Left hindlimb (tissue), 1 donor: ENCODE results near the gene ARGLU1.

Source experiments
- DNase-seq: peaks from one replicate; pipeline ENCODE4 v3.0.0-alpha.2; 2018

The ARGLU1 gene

DNA sequence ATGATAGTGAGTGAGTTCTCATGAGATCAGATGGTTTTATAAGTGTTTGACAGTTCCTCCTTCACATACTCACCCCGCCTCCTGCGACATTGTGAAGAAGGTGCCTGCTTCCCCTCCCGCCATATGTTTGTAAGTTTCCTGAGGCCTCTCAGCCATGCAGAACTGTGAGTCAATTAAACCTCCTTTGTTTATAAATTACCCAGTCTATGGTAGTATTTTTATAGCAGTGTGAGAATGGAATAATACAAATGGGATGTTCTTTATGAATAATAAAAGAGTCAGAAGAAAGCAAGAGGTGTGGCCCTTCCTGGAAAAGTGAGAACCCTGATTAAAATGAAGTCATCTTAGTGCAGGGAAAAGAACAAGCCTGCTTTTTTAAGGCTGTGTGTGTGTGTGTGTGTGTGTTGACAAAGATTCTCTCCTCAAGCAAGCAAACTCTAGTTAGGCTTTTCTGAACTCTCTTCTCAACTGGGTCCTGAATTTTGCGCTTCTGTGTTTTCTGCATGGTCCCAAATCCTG is 18.8 kb upstream of the ARGLU1 start:
- no peak for DNase-seq

DNA sequence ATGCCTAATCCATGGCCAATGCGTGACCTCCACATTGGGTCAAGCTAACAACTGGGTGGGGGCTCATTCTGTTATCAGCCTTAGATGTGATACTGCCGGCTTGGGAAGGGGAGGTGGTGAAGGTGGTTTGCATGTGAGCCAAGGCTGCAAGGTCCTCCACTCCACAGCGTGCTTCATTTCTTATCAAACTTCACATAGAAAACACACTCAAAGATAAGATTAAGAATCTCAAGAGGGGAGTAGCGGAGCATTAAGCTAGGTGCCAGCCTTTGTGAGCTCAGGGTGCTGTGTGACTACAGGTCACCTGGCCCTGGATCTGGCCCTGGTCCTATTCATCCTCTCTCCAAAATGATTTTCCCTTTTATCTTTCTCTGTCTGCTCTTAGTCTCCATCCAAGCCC is 13.3 kb upstream of the ARGLU1 start:
- no peak for DNase-seq

DNA sequence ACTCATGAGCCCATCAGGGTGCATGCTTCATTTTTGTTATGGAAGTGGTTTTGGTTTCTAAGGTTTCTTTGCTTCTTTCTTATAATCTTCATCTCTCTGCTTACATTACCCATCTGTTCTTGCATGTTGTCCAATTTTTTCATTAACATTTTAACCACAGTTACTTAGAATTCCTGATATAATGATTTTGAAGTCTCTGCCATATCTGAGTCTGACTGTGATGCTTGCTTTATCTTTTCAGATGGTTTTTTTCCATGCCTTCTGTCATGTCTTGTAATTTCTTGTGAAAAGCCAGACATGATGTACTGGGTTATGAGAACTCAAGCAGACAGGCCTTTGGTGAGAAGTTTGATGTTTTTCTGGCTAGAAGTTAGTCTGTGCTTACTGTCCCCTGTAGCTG is 8.0 kb upstream of the ARGLU1 start:
- no peak for DNase-seq

DNA sequence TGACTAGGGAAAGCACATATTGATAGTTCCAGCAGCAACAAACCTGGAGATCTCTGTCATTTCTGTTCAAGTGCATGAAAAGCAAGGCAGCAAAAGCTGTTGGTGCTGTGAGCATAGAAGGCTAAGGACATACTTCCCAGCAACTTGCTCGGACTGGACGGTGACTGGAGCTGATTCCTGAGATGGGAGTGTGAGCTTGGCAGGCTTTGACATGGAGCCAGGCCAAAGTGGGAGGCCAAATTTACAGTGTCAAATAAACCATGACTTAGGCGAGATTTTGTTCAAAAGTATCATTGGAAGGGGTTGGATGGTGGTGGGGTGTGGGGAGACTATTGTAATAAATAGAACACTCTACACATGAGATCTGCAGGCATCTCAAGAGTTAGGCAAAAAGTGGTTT is 5.9 kb upstream of the ARGLU1 start:
- DNase-seq = no peak

DNA sequence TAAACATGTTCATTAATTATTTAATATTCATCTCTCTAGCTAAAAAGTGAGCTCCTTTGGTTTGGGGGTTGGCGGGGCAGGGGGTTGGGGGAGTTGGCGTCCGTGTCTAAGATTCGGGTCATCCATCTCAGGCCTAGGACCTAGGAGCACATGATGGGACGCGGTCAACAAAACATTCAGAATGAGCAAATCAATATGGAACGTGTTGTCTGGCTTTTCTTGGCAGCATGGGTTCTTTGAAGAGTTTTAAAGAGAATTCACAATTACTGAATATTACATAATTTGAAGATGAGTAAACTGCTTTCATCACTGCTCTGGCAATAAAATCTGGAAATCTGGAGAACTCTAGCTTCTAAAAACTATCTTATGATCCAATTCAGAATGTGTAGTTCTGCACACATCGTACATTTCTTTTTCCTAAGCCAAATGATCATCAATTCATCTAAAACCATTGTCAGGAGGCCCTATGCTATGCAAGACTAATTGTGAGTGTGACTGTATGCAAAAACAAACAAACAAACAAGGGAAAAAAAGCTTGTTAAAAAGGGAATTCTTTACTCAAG is 5.4 kb upstream of the ARGLU1 start:
- DNase-seq = no peak

DNA sequence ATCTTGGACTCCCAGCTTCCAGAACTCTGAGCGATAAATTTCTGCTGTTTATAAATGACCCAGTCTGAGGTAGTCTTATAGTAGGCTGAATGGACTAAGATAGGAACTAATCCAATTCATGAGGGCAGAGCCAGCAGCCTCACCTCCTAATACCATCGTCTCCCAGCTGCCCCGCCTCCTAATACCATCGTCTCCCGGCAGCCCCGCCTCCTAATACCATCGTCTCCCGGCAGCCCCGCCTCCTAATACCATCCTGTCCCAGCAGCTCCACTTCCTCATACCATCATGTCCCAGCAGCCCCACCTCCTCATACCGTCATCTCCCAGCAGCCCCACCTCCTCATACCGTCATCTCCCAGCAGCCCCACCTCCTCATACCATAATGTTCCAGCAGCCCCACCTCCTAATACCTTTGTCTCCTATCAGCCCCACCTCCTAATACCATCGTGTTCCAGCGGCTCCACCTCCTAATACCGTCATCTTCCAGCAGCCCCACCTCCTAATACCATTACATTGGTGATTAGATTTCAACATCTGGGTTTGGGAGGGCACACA is 2.4 kb upstream of the ARGLU1 start:
- DNase-seq = no peak

DNA sequence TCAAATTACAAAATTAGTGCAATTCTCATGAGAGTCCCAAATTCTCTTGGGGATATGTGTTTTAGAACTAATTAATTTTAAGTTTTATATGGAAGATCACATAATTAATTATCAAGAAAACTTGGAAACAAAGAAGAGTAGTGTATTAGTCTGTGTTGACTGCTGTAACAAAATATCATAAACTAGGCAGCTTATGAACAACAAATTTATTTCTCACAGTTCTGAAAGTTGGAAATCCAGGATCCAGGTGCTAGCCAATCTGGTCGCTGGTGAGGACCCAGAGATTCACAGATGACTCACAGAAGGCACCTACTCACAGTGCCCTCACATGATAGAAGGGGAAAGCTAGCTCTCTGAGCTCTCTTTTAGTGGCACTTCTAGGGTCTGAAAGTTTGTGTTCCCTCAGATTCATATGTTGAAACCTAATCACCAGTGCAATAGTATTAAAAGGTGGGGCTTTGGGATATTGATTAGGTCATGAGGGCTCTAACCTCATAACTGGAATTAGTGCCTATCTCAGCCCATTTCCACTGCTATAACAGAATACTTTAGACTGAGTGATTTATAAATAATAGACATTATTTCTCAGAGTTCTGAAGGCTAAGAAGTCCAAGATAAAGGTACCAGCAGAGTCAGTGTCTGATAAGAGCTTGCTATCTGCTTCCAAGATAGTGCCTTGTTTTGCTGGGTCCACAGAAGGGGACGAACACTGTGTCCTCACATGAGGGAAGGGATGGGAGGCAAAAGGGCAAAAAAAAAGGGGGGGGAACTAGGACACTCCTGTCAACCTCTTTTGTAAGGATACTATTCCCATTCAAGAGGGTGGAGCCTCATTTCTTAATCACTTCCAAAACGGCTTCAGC is 1.5 kb upstream of the ARGLU1 start:
- no peak for DNase-seq

DNA sequence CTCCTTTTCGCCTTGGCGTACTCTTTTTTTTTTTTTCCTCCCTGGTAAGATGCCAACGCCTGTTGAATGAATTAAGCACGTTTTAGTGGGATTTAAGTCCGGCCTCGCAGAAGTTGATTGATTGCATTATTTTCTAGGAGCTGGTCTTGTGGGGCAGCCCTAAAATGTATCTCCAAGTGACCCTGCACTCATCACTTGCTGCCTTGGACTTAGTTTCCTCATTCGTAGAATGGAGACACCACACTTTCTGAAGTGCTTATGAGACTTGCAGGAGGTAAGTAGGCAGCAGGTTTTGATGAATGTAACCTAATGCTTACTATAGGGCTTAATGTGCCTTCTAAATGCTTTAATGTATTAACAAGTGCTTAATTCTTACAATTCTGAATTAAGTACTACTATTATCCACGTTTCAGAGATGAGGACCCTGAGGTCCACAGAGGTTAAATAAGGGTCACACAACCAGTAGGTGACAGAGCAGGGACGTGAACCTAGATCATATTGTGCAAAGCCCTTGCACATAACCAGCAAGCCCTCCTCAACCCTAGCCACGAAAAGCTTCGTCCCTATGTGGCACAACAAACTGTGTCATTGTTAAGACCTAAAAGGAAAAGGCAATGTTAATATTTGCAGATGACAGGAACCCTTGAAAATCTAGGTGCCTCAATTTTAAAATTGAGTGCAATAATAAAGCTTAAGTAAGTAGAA is 514 bp upstream of the ARGLU1 start:
- no peak for DNase-seq

DNA sequence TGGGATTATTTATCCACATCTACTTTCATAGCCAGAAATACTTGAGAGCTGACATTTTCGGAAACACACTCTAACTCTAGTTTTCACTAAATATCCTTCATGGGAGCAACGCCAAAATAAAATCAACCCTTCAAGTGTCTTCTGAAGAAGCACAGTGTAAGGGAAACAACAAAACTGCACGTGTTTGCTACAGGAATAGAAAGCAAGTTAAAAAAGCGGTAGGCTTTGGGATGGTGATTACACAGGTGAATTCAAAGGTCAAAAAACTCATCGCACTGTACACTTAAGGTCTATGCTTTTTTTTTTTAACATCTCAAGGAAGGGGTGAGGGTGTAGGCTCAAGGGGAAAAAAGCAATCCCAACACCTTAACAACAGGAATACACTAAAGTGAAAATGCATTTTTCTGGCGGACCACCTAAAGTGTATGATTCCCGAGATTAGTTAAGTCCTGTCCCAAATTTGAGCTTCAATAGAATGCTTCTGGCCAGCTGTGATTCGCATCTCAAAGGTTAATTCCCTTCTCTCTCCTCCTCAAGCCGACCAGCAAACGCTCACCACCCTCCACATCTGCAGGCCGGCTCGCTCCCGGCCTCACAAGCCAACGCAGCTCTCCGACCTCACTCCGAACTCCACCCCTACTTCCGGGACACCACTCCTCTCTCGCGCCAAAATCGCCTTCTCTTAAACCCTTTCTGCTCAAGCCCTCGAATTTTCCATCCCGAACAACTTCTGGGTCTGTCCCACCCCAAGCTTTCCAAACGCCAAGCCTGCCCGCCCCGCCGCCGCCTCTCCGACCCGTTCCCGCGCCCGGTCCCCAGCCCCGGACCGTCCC is 1.1 kb downstream of the ARGLU1 start:
- peak; percentile 84 for DNase-seq

DNA sequence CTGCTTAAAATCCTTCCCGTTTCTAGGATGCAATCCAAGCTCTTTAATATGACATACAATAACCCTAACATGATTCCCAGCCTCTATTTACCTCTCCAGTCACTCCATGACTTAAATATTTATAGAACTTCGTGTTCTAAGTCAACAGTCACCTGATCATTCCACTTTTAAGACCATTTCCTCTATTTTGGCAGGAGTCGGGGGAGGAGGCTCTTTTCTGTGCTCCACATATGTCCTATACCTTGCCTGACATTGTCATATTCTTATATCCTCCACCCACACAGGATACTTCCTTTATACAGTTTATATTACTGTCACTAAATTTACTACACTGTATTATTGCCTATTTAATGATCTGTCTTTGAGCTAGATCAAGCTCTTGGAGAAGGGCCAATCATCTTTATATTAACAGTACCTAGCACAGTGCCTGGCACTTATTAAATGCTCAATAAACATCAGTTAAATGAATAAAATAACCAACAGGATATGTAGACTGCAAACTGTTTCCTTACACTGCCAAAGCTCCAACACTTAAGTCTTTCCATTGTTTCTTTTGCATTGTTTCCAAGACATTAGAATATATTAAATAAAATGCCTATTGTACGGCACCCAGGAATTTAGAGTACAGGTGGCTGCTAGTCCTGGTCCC is 2.7 kb downstream of the ARGLU1 start:
- DNase-seq = no peak

DNA sequence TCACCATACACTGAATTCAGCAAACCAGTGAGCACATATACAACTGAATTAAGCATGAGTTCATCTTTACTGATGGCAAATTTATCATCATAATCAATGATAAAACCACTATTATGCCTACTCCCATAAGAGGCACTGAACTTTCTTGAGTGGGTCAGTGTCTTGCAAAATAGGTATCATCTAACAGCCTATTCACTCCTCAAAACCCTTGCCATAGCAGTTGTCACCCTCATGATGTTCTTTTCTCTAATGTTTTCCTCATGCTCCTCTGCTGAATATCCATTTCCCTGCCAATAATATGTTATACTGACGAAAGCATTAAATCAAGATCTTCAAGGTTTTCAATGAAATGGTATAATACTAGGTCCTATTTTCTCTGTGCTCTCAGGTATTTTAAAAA is 5.6 kb downstream of the ARGLU1 start:
- no peak for DNase-seq

DNA sequence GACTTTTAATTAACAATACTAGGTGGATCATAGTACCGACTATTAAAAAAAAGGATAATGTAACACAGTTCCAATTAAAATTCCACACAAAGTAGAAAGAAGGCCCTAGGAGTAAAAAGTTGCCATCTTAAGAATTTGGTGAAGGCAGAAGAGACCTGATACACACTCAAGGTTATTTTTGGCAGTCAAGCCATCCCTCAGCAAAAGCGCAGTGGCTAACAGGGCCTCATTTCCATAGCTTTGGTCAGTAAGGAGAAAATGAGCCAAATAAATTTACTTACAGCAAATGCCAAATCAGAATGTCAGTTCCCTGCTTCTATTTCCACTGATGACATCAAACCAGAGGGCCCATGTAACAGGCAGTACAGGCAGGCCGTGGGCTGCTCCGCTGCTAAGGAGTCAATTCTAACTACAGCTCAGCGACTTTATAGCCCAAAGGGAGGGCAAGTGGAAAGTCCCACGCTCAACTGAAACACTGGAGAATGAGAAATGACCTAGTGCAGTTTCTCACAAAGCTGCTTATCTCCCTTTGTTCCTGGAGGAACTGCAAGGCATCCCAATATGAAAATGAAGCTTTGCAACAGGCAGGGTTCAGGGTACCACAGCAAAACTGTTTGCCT is 6.3 kb downstream of the ARGLU1 start:
- no peak for DNase-seq

DNA sequence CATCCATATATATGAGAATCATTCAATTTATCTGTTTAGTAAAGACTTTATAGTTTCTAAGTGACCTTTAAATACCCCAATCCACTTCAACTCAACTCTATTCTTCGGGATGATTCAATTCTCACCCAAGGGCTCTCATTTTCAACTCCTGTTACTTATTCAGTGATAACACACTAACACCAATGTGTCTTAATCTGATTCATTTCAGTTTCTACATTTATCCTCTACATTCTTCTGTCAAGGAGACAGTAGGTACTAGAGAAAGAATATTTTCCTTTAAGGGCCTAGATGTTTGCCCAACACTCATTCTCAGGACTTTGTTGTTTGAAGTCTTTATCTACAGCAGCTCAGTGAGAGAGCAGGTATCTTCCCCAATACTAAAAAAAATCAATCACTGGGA is 7.1 kb downstream of the ARGLU1 start:
- DNase-seq = no peak

DNA sequence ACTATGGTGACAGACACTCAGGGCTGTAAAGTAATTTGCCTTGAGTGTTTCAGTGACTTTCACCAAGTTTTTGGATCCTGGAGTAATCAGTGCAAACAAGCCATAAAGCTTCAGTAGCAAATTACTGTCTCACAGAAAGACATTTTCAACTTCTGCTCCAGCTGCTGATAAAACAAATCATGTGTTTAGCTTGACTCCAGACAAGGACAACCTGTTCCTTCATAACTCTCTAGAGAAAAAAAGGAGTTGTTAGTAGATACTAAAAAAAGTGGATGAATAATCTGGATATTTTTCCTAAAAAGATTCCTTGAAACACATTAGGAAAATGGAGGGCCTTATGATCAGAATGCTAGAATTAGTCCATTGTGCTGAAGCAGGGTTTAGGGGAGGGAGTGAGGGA is 9.4 kb downstream of the ARGLU1 start:
- no peak for DNase-seq

DNA sequence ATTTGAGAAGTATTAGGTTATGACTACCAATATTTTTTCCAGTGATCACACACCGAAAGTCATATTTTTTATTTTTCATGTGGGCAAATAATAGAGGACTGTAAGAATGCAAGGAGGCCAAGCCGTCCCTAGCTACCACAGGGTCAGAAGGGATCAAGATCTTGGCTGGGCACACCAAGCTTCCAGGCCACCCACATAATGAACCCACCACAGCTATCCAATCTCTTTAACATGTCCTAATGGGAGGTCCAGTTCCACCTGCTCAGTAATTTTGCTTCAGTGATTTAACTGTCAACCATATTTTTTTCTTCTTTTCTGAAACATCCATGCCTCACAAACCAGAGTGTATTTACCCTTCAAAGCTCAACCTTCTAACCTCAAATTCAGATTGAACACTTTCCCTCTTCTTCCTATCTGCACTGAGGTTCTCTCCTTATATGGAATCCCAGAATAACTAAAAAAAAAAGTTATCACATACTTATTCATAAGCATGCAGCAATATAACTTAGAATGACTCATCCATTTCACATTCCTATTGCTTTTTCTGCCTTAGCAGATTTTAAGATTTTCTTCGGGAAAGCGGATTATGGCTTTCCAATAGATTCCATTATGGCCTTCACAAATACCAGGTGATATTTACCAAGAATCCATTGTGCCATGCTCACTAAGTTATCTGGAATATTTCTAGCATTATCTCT is 12.2 kb downstream of the ARGLU1 start:
- DNase-seq = no peak

DNA sequence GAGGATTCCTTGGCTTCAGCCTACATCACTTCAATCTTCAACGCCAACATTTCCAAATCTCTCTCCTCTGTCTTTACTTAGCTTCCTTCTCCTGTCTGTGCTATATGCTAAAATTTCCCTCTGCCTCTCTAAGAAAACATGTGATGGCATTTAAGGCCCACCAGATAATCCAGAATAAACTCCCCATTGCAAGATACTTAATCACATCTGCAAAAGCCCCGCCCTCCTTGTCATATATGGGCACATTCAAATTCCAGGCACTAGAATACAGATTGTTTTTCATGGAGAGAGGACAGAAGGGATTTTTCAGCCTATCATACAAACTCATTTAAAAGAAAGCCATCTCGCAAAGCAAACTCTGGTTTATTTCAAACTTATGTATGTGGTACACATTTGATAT is 16.2 kb downstream of the ARGLU1 start:
- no peak for DNase-seq

DNA sequence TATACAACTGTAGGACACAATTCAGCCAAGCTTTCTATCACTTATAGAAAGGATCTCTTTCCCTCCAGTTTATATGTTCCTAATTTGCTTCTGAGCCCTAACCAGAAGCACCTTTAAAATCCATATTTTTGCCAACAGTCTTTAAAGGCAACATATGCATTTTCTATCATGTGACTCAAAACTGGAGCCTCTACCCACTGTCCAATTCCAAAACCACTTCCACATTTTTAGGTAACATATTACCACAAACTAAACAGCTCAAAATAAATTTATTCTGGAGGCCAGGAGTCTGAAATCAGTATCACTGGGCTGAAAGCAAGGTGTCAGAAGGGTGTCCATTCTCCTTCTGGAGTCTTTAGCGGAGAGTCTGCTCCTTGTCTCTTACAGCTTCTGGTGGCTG is 16.6 kb downstream of the ARGLU1 start:
- no peak for DNase-seq

DNA sequence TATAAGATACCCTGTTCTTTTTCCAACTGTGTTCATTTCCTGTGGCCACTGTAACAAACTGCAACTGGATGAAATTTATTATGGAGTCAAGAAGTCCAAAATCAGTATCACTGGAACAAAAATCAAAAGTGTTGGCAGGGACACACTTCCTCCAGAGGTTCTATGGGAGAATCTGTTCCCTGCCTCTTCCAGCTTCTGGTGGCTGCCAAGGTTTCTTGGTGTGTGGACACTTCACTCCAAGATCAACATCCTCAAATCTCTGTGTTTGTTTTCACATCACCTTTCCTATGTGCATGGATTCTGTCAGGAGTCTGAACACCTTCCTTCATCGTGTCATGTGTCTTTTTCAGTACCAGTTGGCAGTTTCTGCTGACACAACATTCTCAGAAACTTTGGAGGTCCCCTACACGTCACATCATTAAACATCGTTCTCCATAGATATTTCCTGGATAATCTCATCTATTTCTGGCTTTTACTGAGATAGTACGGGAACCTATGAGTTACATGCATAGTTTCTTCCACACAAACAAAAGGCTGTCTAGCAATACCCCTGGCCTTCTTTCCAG is 17.3 kb downstream of the ARGLU1 start:
- no peak for DNase-seq

DNA sequence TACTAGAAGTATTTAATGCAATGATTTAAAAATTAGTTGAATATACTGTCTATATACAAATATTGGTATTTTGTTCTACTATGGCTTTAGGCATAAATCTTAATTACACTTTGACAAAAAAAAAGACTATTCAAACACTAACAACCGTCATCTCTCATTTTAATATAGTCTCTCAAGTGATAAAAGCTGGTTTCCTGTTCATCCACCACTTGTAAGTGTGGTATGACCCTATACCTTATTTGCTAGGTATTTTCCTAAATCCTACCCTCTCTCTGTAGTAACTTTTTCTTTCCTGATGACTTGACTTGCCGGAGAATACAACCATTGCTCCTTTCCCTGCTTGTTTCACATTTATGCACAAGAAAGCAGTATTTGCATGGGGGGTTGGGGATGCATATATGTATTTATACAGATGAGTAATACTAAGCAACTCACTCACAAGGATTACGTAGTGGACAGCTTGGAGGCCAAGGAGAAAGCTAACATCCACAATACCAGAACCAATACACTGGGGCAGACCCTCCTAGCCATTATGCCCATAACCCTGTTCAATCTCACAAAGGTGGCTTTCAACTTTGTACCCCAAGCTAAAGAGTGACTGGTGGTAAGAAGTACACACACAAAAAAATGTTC is 19.8 kb downstream of the ARGLU1 start:
- no peak for DNase-seq

DNA sequence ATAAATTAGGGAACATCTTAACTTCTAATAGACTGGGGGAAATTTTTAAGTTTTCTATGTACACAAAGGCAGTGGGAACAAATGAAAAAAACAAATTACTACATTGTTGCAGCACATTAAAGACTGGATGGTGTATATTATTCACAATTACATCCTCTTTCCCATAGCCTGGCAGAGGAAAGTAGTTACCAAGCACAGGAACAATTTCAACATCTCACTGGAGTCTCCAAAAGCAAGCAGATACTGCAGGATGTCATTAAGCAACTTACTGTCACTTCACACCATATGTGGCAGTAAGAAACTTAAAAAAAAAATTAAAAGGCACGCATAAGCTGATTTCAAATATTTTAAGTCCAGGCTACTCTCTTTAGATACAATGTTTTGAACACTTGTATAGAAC is 26.1 kb downstream of the ARGLU1 start:
- DNase-seq = no peak
